HL-60 (cell line): ENCODE data around the gene P2RX6.
A peak's percentile ranks its signal among the peaks of the same experiment; 100 is the strongest.

Experiments used
- GABPA ChIP-seq: IDR thresholded peaks from 2 replicates; pipeline ENCODE4 v1.6.1; 2012; ENCODE audit warnings: low read depth
- POLR2AphosphoS5 ChIP-seq: IDR thresholded peaks from 2 replicates; pipeline ENCODE4 v1.6.1; 2012; ENCODE audit warnings: low read depth
- TF ChIP-seq, protein P1 (sequence below): IDR thresholded peaks from one replicate; pipeline ENCODE4 v1.5.1; 2011; ENCODE audit warnings: low read length, control low read depth, inconsistent platforms; ENCODE audit not compliant: insufficient read depth
- TF ChIP-seq, protein P2 (sequence below): IDR thresholded peaks from 2 replicates; pipeline ENCODE4 v1.6.1; 2012; ENCODE audit warnings: low read depth; ENCODE audit not compliant: insufficient replicate concordance

DNA sequence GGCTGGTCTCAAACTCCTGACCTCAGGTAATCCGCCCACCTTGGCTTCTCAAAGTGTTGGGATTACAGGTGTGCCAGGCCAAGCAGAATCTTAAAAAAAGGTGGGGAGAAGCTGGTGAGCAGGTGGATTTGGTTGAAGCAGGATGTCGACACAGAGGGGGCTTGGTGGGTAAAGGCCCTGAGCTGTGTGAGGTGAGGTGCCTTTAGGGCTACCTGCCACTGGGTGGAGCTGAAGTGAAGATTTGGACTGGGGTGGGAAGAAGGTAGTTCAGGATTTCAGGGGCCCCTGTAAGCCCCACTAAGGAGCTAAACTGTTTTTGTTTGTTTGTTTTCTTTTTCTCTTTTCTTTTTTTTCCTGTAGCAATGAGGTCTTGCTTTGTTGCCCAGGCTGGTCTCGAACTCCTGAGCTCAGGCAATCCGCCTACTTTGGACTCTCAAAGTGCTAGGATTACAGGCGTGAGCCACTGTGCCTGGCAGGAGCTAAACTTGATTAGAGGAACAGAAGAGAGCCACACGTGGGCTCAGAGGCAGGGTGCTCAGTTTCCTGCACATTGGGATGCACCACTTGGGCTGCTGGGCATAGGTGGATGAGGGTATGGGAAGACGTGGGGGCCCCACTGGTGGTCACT lies 6.0 kb downstream of the P2RX6 start:
- no peak for TF ChIP-seq POLR2AphosphoS5
- TF ChIP-seq, protein P1, sequence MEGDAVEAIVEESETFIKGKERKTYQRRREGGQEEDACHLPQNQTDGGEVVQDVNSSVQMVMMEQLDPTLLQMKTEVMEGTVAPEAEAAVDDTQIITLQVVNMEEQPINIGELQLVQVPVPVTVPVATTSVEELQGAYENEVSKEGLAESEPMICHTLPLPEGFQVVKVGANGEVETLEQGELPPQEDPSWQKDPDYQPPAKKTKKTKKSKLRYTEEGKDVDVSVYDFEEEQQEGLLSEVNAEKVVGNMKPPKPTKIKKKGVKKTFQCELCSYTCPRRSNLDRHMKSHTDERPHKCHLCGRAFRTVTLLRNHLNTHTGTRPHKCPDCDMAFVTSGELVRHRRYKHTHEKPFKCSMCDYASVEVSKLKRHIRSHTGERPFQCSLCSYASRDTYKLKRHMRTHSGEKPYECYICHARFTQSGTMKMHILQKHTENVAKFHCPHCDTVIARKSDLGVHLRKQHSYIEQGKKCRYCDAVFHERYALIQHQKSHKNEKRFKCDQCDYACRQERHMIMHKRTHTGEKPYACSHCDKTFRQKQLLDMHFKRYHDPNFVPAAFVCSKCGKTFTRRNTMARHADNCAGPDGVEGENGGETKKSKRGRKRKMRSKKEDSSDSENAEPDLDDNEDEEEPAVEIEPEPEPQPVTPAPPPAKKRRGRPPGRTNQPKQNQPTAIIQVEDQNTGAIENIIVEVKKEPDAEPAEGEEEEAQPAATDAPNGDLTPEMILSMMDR, result peak; percentile 31
- TF ChIP-seq GABPA, result no peak
- TF ChIP-seq, protein P2, sequence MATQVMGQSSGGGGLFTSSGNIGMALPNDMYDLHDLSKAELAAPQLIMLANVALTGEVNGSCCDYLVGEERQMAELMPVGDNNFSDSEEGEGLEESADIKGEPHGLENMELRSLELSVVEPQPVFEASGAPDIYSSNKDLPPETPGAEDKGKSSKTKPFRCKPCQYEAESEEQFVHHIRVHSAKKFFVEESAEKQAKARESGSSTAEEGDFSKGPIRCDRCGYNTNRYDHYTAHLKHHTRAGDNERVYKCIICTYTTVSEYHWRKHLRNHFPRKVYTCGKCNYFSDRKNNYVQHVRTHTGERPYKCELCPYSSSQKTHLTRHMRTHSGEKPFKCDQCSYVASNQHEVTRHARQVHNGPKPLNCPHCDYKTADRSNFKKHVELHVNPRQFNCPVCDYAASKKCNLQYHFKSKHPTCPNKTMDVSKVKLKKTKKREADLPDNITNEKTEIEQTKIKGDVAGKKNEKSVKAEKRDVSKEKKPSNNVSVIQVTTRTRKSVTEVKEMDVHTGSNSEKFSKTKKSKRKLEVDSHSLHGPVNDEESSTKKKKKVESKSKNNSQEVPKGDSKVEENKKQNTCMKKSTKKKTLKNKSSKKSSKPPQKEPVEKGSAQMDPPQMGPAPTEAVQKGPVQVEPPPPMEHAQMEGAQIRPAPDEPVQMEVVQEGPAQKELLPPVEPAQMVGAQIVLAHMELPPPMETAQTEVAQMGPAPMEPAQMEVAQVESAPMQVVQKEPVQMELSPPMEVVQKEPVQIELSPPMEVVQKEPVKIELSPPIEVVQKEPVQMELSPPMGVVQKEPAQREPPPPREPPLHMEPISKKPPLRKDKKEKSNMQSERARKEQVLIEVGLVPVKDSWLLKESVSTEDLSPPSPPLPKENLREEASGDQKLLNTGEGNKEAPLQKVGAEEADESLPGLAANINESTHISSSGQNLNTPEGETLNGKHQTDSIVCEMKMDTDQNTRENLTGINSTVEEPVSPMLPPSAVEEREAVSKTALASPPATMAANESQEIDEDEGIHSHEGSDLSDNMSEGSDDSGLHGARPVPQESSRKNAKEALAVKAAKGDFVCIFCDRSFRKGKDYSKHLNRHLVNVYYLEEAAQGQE, result no peak
